ENCODE results near the gene POC5.

POC5 gene

GRCh38 chr5:75677607-75678006 is 39.6 kb downstream of the POC5 start:
- WGBS (ENCODE audit: insufficient coverage, insufficient read length) = no CpG with 5 or more reads among the region's 1 CpG
- no peak for DNase-seq (ENCODE audit: low read depth, low spot score)
- Histone ChIP-seq H3K27ac (ENCODE audit: low read length) (no peak overlapping the region), H3K27me3 (ENCODE audit: control insufficient read depth, insufficient read depth, low read length) (no peaks in the 10 kb centered on the region), H3K4me1 (ENCODE audit: control insufficient read depth, insufficient read depth, low read length) (no peaks in the 10 kb centered on the region), H3K9me3 (ENCODE audit: control insufficient read depth, insufficient read depth, low read length) (no peaks in the 10 kb centered on the region), H3K36me3 (ENCODE audit: control insufficient read depth, insufficient read depth, low read length) (no peaks in the 10 kb centered on the region), H3K4me3 (ENCODE audit: low read length) (no peak overlapping the region)

GRCh38 chr5:75675783-75676182 is 41.5 kb downstream of the POC5 start:
- Histone ChIP-seq H3K4me3 (ENCODE audit: low read length) (no peak overlapping the region), H3K36me3 (ENCODE audit: control insufficient read depth, insufficient read depth, low read length) (no peaks in the 10 kb centered on the region), H3K4me1 (ENCODE audit: control insufficient read depth, insufficient read depth, low read length) (no peaks in the 10 kb centered on the region), H3K27me3 (ENCODE audit: control insufficient read depth, insufficient read depth, low read length) (no peaks in the 10 kb centered on the region), H3K27ac (ENCODE audit: low read length) (no peak overlapping the region), H3K9me3 (ENCODE audit: control insufficient read depth, insufficient read depth, low read length) (no peaks in the 10 kb centered on the region)
- WGBS (ENCODE audit: insufficient coverage, insufficient read length) = no CpG with 5 or more reads among the region's 1 CpG
- no peak for DNase-seq (ENCODE audit: low read depth, low spot score)

GRCh38 chr5:75672616-75673015 is 44.6 kb downstream of the POC5 start:
- no peaks in the 10 kb centered on the region for H3K4me1 ChIP-seq (ENCODE audit: control insufficient read depth, insufficient read depth, low read length)
- H3K27me3 ChIP-seq (ENCODE audit: control insufficient read depth, insufficient read depth, low read length) = no peaks in the 10 kb centered on the region
- no peak for DNase-seq (ENCODE audit: low read depth, low spot score)
- no peaks in the 10 kb centered on the region for H3K36me3 ChIP-seq (ENCODE audit: control insufficient read depth, insufficient read depth, low read length)
- H3K4me3 ChIP-seq (ENCODE audit: low read length) = no peak overlapping the region
- WGBS (ENCODE audit: insufficient coverage, insufficient read length) = no CpG with 5 or more reads among the region's 3 CpGs
- no peaks in the 10 kb centered on the region for H3K9me3 ChIP-seq (ENCODE audit: control insufficient read depth, insufficient read depth, low read length)
- no peak overlapping the region for H3K27ac ChIP-seq (ENCODE audit: low read length)

DNA sequence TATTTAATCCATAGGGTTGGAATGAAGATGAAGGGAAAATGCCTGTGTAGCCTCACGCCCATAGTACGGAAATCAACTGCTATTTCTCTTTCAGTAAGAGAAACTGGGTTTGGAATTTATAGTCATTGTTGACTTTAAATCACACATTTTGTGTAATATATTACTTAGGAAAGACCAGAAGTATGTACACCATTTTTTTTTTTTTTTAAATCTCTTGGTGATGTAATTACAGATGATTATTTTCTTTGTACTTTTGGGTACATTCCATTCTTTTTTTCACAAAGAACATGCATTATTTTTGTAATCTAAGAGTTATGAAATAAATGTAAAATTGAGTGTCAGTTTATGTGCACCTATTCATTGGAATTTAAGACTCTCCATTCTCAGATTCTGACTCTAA is 45.7 kb downstream of the POC5 start:
- no peaks in the 10 kb centered on the region for H3K9me3 ChIP-seq (ENCODE audit: control insufficient read depth, insufficient read depth, low read length)
- no peaks in the 10 kb centered on the region for H3K27me3 ChIP-seq (ENCODE audit: control insufficient read depth, insufficient read depth, low read length)
- WGBS (ENCODE audit: insufficient coverage, insufficient read length) = no CpG with 5 or more reads among the region's 2 CpGs
- no peaks in the 10 kb centered on the region for H3K4me1 ChIP-seq (ENCODE audit: control insufficient read depth, insufficient read depth, low read length)
- H3K27ac ChIP-seq (ENCODE audit: low read length) = no peak overlapping the region
- no peak overlapping the region for H3K4me3 ChIP-seq (ENCODE audit: low read length)
- no peaks in the 10 kb centered on the region for H3K36me3 ChIP-seq (ENCODE audit: control insufficient read depth, insufficient read depth, low read length)
- no peak for DNase-seq (ENCODE audit: low read depth, low spot score)

DNA sequence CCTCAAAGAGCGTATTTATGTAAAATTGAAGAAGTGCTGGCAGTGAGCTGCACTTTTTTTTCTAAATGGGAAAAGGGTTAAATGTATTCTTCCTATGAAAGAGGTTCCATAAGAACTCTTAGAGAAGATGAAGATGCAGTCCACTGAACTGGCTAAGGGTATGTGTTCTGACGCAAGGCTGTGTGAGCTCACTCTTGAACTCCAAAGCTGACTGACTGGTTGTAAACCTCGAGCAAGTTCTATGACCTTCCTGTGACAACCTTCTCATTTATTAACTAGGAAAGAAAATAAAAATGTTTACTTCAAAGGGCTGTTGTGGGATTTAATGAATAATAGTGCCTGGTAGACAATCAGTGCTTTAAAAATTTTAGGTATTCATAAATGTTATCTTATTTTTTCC is 46.7 kb downstream of the POC5 start:
- Histone ChIP-seq H3K27me3 (ENCODE audit: control insufficient read depth, insufficient read depth, low read length) (no peaks in the 10 kb centered on the region), H3K27ac (ENCODE audit: low read length) (no peak overlapping the region), H3K4me1 (ENCODE audit: control insufficient read depth, insufficient read depth, low read length) (no peaks in the 10 kb centered on the region), H3K4me3 (ENCODE audit: low read length) (no peak overlapping the region), H3K36me3 (ENCODE audit: control insufficient read depth, insufficient read depth, low read length) (no peaks in the 10 kb centered on the region), H3K9me3 (ENCODE audit: control insufficient read depth, insufficient read depth, low read length) (no peaks in the 10 kb centered on the region)
- no peak for DNase-seq (ENCODE audit: low read depth, low spot score)
- no CpG with 5 or more reads among the region's 3 CpGs for WGBS (ENCODE audit: insufficient coverage, insufficient read length)

- Histone ChIP-seq H3K9me3 (ENCODE audit: control insufficient read depth, insufficient read depth, low read length) (no peaks in the 10 kb centered on the region), H3K36me3 (ENCODE audit: control insufficient read depth, insufficient read depth, low read length) (no peaks in the 10 kb centered on the region), H3K4me3 (ENCODE audit: low read length) (no peak overlapping the region), H3K27ac (ENCODE audit: low read length) (no peak overlapping the region), H3K27me3 (ENCODE audit: control insufficient read depth, insufficient read depth, low read length) (no peaks in the 10 kb centered on the region), H3K4me1 (ENCODE audit: control insufficient read depth, insufficient read depth, low read length) (no peaks in the 10 kb centered on the region)
- DNase-seq (ENCODE audit: low read depth, low spot score) = no peak
- no CpG with 5 or more reads among the region's 10 CpGs for WGBS (ENCODE audit: insufficient coverage, insufficient read length)
Observed at GRCh38 chr5:75668977-75669689, 48.1 kb downstream of the POC5 start.

- no peak overlapping the region for H3K27ac ChIP-seq (ENCODE audit: low read length)
- H3K9me3 ChIP-seq (ENCODE audit: control insufficient read depth, insufficient read depth, low read length) = no peaks in the 10 kb centered on the region
- no peaks in the 10 kb centered on the region for H3K4me1 ChIP-seq (ENCODE audit: control insufficient read depth, insufficient read depth, low read length)
- no peaks in the 10 kb centered on the region for H3K27me3 ChIP-seq (ENCODE audit: control insufficient read depth, insufficient read depth, low read length)
- WGBS (ENCODE audit: insufficient coverage, insufficient read length) = no CpG with 5 or more reads among the region's 2 CpGs
- H3K4me3 ChIP-seq (ENCODE audit: low read length) = no peak overlapping the region
- no peaks in the 10 kb centered on the region for H3K36me3 ChIP-seq (ENCODE audit: control insufficient read depth, insufficient read depth, low read length)
- no peak for DNase-seq (ENCODE audit: low read depth, low spot score)
Observed at GRCh38 chr5:75668445-75668844, 48.8 kb downstream of the POC5 start.

DNA sequence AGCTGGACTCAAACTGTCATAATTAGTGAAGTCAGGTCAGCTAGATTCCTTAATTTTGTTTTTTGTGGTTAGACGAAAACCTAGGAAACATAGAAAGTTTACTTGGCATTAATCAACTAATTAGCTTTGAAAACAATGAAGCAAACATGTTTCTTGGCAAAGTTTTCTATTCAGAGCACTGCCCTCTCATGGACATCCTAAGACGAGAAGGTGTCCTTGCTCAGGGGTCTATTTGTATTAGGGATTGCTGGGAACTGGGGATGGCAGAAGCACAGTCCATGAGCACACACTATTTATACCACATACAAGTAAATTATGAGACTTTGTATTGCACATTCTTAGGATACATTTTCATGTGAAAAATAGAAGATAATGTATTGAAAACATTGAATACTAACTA is 49.7 kb downstream of the POC5 start:
- Histone ChIP-seq H3K4me1 (ENCODE audit: control insufficient read depth, insufficient read depth, low read length) (no peaks in the 10 kb centered on the region), H3K36me3 (ENCODE audit: control insufficient read depth, insufficient read depth, low read length) (no peaks in the 10 kb centered on the region), H3K27me3 (ENCODE audit: control insufficient read depth, insufficient read depth, low read length) (no peaks in the 10 kb centered on the region), H3K9me3 (ENCODE audit: control insufficient read depth, insufficient read depth, low read length) (no peaks in the 10 kb centered on the region), H3K4me3 (ENCODE audit: low read length) (no peak overlapping the region), H3K27ac (ENCODE audit: low read length) (no peak overlapping the region)
- WGBS (ENCODE audit: insufficient coverage, insufficient read length) = no CpG with 5 or more reads among the region's 2 CpGs
- DNase-seq (ENCODE audit: low read depth, low spot score) = no peak

- no peak for DNase-seq (ENCODE audit: low read depth, low spot score)
- H3K4me1 ChIP-seq (ENCODE audit: control insufficient read depth, insufficient read depth, low read length) = no peaks in the 10 kb centered on the region
- H3K4me3 ChIP-seq (ENCODE audit: low read length) = no peak overlapping the region
- H3K27ac ChIP-seq (ENCODE audit: low read length) = no peak overlapping the region
- H3K36me3 ChIP-seq (ENCODE audit: control insufficient read depth, insufficient read depth, low read length) = no peaks in the 10 kb centered on the region
- no CpG with 5 or more reads among the region's 6 CpGs for WGBS (ENCODE audit: insufficient coverage, insufficient read length)
- H3K9me3 ChIP-seq (ENCODE audit: control insufficient read depth, insufficient read depth, low read length) = no peaks in the 10 kb centered on the region
- no peaks in the 10 kb centered on the region for H3K27me3 ChIP-seq (ENCODE audit: control insufficient read depth, insufficient read depth, low read length)
Observed at GRCh38 chr5:75666801-75667200, 50.4 kb downstream of the POC5 start.

- Histone ChIP-seq H3K27me3 (ENCODE audit: control insufficient read depth, insufficient read depth, low read length) (no peaks in the 10 kb centered on the region), H3K9me3 (ENCODE audit: control insufficient read depth, insufficient read depth, low read length) (no peaks in the 10 kb centered on the region), H3K4me1 (ENCODE audit: control insufficient read depth, insufficient read depth, low read length) (no peaks in the 10 kb centered on the region), H3K36me3 (ENCODE audit: control insufficient read depth, insufficient read depth, low read length) (no peaks in the 10 kb centered on the region), H3K27ac (ENCODE audit: low read length) (no peak overlapping the region), H3K4me3 (ENCODE audit: low read length) (no peak overlapping the region)
- no peak for DNase-seq (ENCODE audit: low read depth, low spot score)
- no CpG with 5 or more reads among the region's 2 CpGs for WGBS (ENCODE audit: insufficient coverage, insufficient read length)
Observed at GRCh38 chr5:75664979-75665378, 52.3 kb downstream of the POC5 start.

- H3K27me3 ChIP-seq (ENCODE audit: control insufficient read depth, insufficient read depth, low read length) = no peaks in the 10 kb centered on the region
- no peak overlapping the region for H3K4me3 ChIP-seq (ENCODE audit: low read length)
- no peak overlapping the region for H3K27ac ChIP-seq (ENCODE audit: low read length)
- no peaks in the 10 kb centered on the region for H3K4me1 ChIP-seq (ENCODE audit: control insufficient read depth, insufficient read depth, low read length)
- no CpG with 5 or more reads among the region's 12 CpGs for WGBS (ENCODE audit: insufficient coverage, insufficient read length)
- no peaks in the 10 kb centered on the region for H3K36me3 ChIP-seq (ENCODE audit: control insufficient read depth, insufficient read depth, low read length)
- no peaks in the 10 kb centered on the region for H3K9me3 ChIP-seq (ENCODE audit: control insufficient read depth, insufficient read depth, low read length)
- DNase-seq (ENCODE audit: low read depth, low spot score) = no peak
Observed at GRCh38 chr5:75663579-75664284, 53.5 kb downstream of the POC5 start.
